T-helper 1 cell treated with Interleukin-12 subunit alpha and Interleukin-12 subunit beta and Interleukin-4 antibody, amounts not matched to agents 30 μg/mL and 1 μg/mL, for 36 hours (primary cell): ENCODE data around the gene SUSD3.

Experiments used
- H3K27ac Mint-ChIP-seq: one replicate; pipeline ENCODE4 v1.8.0; 2021; ENCODE audit warnings: mild to moderate bottlenecking, mixed read lengths
- H3K27me3 Mint-ChIP-seq: one replicate; pipeline ENCODE4 v1.8.0; 2021; ENCODE audit warnings: low read depth, mixed read lengths
- H3K36me3 Mint-ChIP-seq: one replicate; pipeline ENCODE4 v1.8.0; 2021; ENCODE audit warnings: low read depth, mixed read lengths
- H3K4me1 Mint-ChIP-seq: one replicate; pipeline ENCODE4 v1.8.0; 2021; ENCODE audit warnings: low read depth, mixed read lengths
- H3K4me3 Mint-ChIP-seq: one replicate; pipeline ENCODE4 v1.8.0; 2021; ENCODE audit warnings: mild to moderate bottlenecking, moderate library complexity, mixed read lengths
- H3K9me3 Mint-ChIP-seq: one replicate; pipeline ENCODE4 v1.8.0; 2021; ENCODE audit warnings: mixed read lengths

SUSD3 gene

DNA sequence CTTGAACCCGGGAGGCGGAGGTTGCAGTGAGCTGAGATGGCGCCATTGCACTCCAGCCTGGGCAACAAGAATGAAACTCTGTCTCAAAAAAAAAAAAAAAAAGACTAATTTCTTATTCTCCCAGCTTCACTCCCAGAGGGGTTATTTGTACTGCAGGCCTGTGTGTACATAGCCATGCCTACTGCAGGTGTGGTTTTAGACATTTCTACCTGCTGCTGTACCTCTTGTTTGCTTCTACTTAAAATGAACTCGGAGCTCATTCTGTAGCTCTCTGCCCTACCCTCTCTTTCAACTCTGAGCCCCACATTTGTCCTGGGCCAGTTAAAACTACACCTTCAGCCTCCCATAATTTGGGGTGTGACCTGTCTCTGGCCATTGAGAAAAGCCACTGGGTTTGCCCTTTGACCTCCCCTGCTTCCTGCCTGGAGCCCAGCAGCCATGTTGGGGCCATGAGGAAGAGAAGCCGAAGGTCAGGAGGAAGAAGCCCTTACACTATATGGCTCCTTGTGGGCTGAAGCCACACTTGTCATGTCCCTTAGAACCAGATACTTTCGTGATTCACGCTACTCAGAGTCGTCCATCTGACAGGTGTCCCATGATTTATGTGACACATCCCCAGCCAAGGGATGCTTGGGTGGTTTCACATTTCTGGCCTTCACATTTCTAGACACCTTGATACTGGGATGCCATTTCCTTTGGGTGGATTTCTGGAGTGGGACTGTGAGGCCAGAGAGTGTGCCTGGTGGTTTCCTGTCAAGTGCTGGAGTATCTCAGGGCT is 28.1 kb downstream of the SUSD3 start:
- Mint-ChIP-seq H3K4me3 (no peak overlapping the region), H3K27me3 (no peaks in the 10 kb centered on the region), H3K36me3 (peaks cover 61% of the 10 kb centered on the region), H3K9me3 (peaks cover 16% of the 10 kb centered on the region), H3K27ac (peak overlapping the region; percentile 59), H3K4me1 (peaks cover 37% of the 10 kb centered on the region)

DNA sequence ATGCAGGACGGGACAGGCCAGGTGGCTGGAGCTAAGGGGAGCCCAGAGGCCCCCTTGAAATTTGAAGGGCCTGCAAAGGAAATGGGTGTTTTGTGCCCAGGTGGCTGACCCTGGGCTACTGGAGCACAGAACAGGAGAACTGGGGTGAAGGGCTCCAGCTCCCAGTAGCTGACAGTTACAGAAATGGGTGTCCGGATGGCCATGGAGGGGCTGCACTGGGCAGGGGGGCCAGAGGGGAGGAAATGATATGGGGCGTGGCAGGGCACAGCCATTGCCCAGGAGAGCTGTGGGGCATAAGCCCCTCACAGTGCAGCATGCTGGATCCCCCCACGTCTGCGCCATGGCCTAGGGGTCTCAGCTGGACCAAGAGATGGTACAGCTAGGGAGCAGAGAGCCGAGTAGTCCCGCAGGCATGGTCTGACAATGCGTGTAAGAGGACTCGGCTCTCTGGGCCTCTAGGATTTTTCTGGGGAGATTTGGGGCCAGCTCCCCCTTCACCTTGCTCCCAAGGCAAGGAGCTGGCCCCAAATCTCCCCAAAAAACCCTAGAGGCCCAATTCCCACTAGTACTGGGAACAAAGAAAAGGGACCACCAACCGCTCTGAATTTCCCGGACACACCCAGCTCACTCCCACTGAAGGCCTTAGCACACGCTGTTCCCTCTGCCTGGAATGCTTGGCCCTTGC is 29.6 kb downstream of the SUSD3 start:
- Mint-ChIP-seq H3K9me3 (peaks cover 16% of the 10 kb centered on the region), H3K4me1 (peaks cover 43% of the 10 kb centered on the region), H3K27ac (no peak overlapping the region), H3K36me3 (peaks cover 55% of the 10 kb centered on the region), H3K27me3 (no peaks in the 10 kb centered on the region), H3K4me3 (no peak overlapping the region)

GRCh38 chr9:93088656-93089015 is 30.1 kb downstream of the SUSD3 start:
- Mint-ChIP-seq H3K4me3 (no peak overlapping the region), H3K36me3 (peaks cover 52% of the 10 kb centered on the region), H3K9me3 (peaks cover 16% of the 10 kb centered on the region), H3K4me1 (peaks cover 46% of the 10 kb centered on the region), H3K27ac (peak overlapping the region; percentile 69), H3K27me3 (no peaks in the 10 kb centered on the region)

- Mint-ChIP-seq H3K4me1 (peaks cover 47% of the 10 kb centered on the region), H3K36me3 (peaks cover 50% of the 10 kb centered on the region), H3K4me3 (no peak overlapping the region), H3K9me3 (peaks cover 16% of the 10 kb centered on the region), H3K27ac (peak overlapping the region; percentile 69), H3K27me3 (no peaks in the 10 kb centered on the region)
Measured at GRCh38 chr9:93089024-93089423, 30.5 kb downstream of the SUSD3 start.

GRCh38 chr9:93089481-93089991 is 31.0 kb downstream of the SUSD3 start:
- Mint-ChIP-seq H3K36me3 (peaks cover 50% of the 10 kb centered on the region), H3K27ac (no peak overlapping the region), H3K9me3 (peaks cover 16% of the 10 kb centered on the region), H3K4me1 (peaks cover 51% of the 10 kb centered on the region), H3K27me3 (no peaks in the 10 kb centered on the region), H3K4me3 (no peak overlapping the region)

GRCh38 chr9:93090091-93090655 is 31.7 kb downstream of the SUSD3 start:
- Mint-ChIP-seq H3K27ac (peak overlapping the region; percentile 67), H3K27me3 (no peaks in the 10 kb centered on the region), H3K36me3 (peaks cover 47% of the 10 kb centered on the region), H3K9me3 (peaks cover 16% of the 10 kb centered on the region), H3K4me3 (peak overlapping the region; percentile 0), H3K4me1 (peaks cover 58% of the 10 kb centered on the region)

- H3K27me3 Mint-ChIP-seq, result no peaks in the 10 kb centered on the region
- H3K4me3 Mint-ChIP-seq, result no peak overlapping the region
- H3K4me1 Mint-ChIP-seq, result peaks cover 53% of the 10 kb centered on the region
- peaks cover 40% of the 10 kb centered on the region for H3K36me3 Mint-ChIP-seq
- H3K27ac Mint-ChIP-seq, result peak overlapping the region; percentile 98
- H3K9me3 Mint-ChIP-seq, result peaks cover 16% of the 10 kb centered on the region
Measured at GRCh38 chr9:93091056-93091452, 32.6 kb downstream of the SUSD3 start.

DNA sequence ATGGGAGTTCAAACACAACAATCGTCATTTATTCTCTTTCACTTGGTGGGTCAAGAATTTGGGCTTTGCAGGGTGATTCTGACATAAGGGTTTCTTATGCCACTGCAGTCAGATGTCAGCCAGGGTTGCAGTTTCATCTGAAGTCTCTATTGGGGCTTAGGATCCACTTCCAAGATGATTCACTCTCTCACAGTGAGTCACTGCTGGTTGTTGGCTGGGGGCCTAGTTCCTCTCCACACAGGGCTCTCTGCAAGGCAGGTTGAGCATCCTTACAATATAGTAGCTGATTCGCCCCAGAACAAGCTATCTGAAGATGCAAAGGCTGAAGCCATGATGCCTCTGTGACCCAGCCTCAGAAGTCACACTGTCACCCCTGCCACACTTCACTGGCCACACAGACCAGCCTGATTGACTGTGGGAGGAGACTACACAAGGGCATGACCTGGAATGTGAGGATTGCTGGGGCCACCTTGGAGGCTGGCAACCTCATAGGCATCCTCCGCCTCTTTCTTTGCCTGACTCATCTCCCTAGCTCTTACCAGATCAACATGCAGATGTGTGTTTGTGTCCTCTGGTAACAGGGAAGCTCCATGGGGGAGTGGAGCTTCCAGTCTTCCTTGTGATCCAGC is 33.1 kb downstream of the SUSD3 start:
- peaks cover 16% of the 10 kb centered on the region for H3K9me3 Mint-ChIP-seq
- H3K27me3 Mint-ChIP-seq, result no peaks in the 10 kb centered on the region
- H3K36me3 Mint-ChIP-seq, result peaks cover 38% of the 10 kb centered on the region
- H3K4me3 Mint-ChIP-seq, result no peak overlapping the region
- peaks cover 53% of the 10 kb centered on the region for H3K4me1 Mint-ChIP-seq
- peak overlapping the region; percentile 98 for H3K27ac Mint-ChIP-seq

GRCh38 chr9:93092251-93092991 is 33.9 kb downstream of the SUSD3 start:
- Mint-ChIP-seq H3K27me3 (no peaks in the 10 kb centered on the region), H3K27ac (peak overlapping the region; percentile 98), H3K4me1 (peaks cover 57% of the 10 kb centered on the region), H3K4me3 (peak overlapping the region; percentile 6), H3K9me3 (peaks cover 16% of the 10 kb centered on the region), H3K36me3 (peaks cover 35% of the 10 kb centered on the region)

GRCh38 chr9:93093127-93093876 is 34.8 kb downstream of the SUSD3 start:
- peak overlapping the region; percentile 59 for H3K4me3 Mint-ChIP-seq
- no peaks in the 10 kb centered on the region for H3K27me3 Mint-ChIP-seq
- peaks cover 16% of the 10 kb centered on the region for H3K9me3 Mint-ChIP-seq
- peaks cover 33% of the 10 kb centered on the region for H3K36me3 Mint-ChIP-seq
- H3K27ac Mint-ChIP-seq, result peak overlapping the region; percentile 98
- H3K4me1 Mint-ChIP-seq, result peaks cover 65% of the 10 kb centered on the region

GRCh38 chr9:93093877-93094657 is 35.6 kb downstream of the SUSD3 start:
- H3K27me3 Mint-ChIP-seq, result no peaks in the 10 kb centered on the region
- peaks cover 16% of the 10 kb centered on the region for H3K9me3 Mint-ChIP-seq
- H3K4me3 Mint-ChIP-seq, result peak overlapping the region; percentile 85
- H3K27ac Mint-ChIP-seq, result peak overlapping the region; percentile 98
- H3K4me1 Mint-ChIP-seq, result peaks cover 62% of the 10 kb centered on the region
- H3K36me3 Mint-ChIP-seq, result peaks cover 26% of the 10 kb centered on the region

- Mint-ChIP-seq H3K27me3 (no peaks in the 10 kb centered on the region), H3K36me3 (peaks cover 20% of the 10 kb centered on the region), H3K9me3 (peaks cover 12% of the 10 kb centered on the region), H3K27ac (peak overlapping the region; percentile 98), H3K4me1 (peaks cover 64% of the 10 kb centered on the region), H3K4me3 (peak overlapping the region; percentile 85)
Measured at GRCh38 chr9:93094658-93095204, 36.2 kb downstream of the SUSD3 start.
